K562 (cell line): Measurements from ENCODE around the gene TNN. TPM values are rescaled to one million over a fixed set of nuclear protein-coding genes. Genes with fewer than 3 reads are reported as not detected.
A peak's percentile ranks its signal among the peaks of the same experiment; 100 is the strongest.

Experiments
- ARID3A ChIP-seq: IDR thresholded peaks from 2 replicates; pipeline ENCODE4 v1.6.1; 2012; ENCODE audit warnings: low read depth, low read length, improper control_type of control experiment, borderline replicate concordance
- CREB3 ChIP-seq: fragments of 450-650 bp; conservative IDR thresholded peaks from 2 replicates; pipeline ENCODE4 v1.6.1; 2016; ENCODE audit warnings: missing genetic modification characterization, low read depth, mild to moderate bottlenecking, missing compliant biosample characterization, moderate library complexity
- ETV1 ChIP-seq: fragments of 450-650 bp; conservative IDR thresholded peaks from 2 replicates; pipeline ENCODE4 v1.6.1; 2016; ENCODE audit warnings: missing genetic modification characterization, control low read depth, low read depth, missing compliant biosample characterization
- HDAC2 ChIP-seq: fragments of 450-650 bp; IDR thresholded peaks from 2 replicates; pipeline ENCODE4 v1.6.1; 2016; ENCODE audit warnings: mild to moderate bottlenecking
- KDM1A ChIP-seq, 2 experiments: fragments of 450-650 bp; IDR thresholded peaks; 2 replicates each; pipeline ENCODE4 v1.6.1; 2016; ENCODE audit warnings: mild to moderate bottlenecking in 2 of 2
- KDM4B ChIP-seq, 2 experiments: fragments of 450-650 bp in 1 of 2; sonication (generic) in 1 of 2; IDR thresholded peaks; 2 replicates each; pipeline ENCODE4 v1.6.1; 2016 to 2017; ENCODE audit warnings: borderline replicate concordance in 2 of 2, antibody characterized with exemption in 1 of 2, low read depth in 1 of 2, mild to moderate bottlenecking in 1 of 2
- NR4A1 ChIP-seq, 2 experiments: fragments of 250-450 bp in 1 of 2; fragments of 450-650 bp in 1 of 2; sonication (Bioruptor Pico) in 1 of 2; IDR thresholded peaks; 2 replicates each; pipeline versions ENCODE4 v1.4.0 to v1.6.1; 2016 to 2020; ENCODE audit warnings: mild to moderate bottlenecking in 2 of 2, missing compliant biosample characterization in 1 of 2, missing genetic modification characterization in 1 of 2, moderate library complexity in 1 of 2
- RBM25 ChIP-seq: fragments of 200-400 bp; formaldehyde crosslinking; IDR thresholded peaks from 2 replicates; pipeline ENCODE4 v1.6.1; 2018; ENCODE audit warnings: low read length, low read depth, moderate library complexity; ENCODE audit not compliant: severe bottlenecking
- RCOR1 ChIP-seq, 2 experiments: IDR thresholded peaks; 2 replicates each; pipeline ENCODE4 v1.6.1; 2012; ENCODE audit warnings: low read depth in 2 of 2, low read length in 2 of 2, borderline replicate concordance in 1 of 2, improper control_type of control experiment in 1 of 2
- SMAD4 ChIP-seq: fragments of 250-450 bp; sonication (Bioruptor Pico); conservative IDR thresholded peaks from 2 replicates; pipeline ENCODE4 v1.8.0; 2021; ENCODE audit warnings: inconsistent platforms, mild to moderate bottlenecking, moderate library complexity
- SOX6 ChIP-seq: fragments of 450-650 bp; IDR thresholded peaks from 2 replicates; pipeline ENCODE4 v1.6.1; 2014; ENCODE audit warnings: mild to moderate bottlenecking
- SP1 ChIP-seq: sonication (generic); formaldehyde crosslinking; IDR thresholded peaks from 2 replicates; pipeline ENCODE4 v1.8.1; 2022; ENCODE audit warnings: mild to moderate bottlenecking, missing genetic modification reagents
- STAG1 ChIP-seq: sonication (generic); formaldehyde crosslinking; IDR thresholded peaks from 2 replicates; pipeline ENCODE4 v1.5.0; 2020; ENCODE audit warnings: missing genetic modification reagents, borderline replicate concordance
- STAT5A ChIP-seq: IDR thresholded peaks from 2 replicates; pipeline ENCODE4 v1.6.1; 2012; ENCODE audit warnings: low read length, inconsistent platforms, borderline replicate concordance
- TAF1 ChIP-seq: IDR thresholded peaks from 2 replicates; pipeline ENCODE4 v1.6.1; 2011; ENCODE audit warnings: mild to moderate bottlenecking, low read length, moderate library complexity; ENCODE audit not compliant: insufficient read depth, control insufficient read depth, severe bottlenecking; ENCODE audit errors: extremely low read depth
- TEAD4 ChIP-seq, 2 experiments: sonication (generic) in 1 of 2; formaldehyde crosslinking in 1 of 2; IDR thresholded peaks; 2 replicates each; pipeline versions ENCODE4 v1.6.1 to v1.8.0; 2012 to 2022; ENCODE audit warnings: borderline replicate concordance in 1 of 2, inconsistent platforms in 1 of 2, low read length in 1 of 2, mild to moderate bottlenecking in 1 of 2, missing genetic modification reagents in 1 of 2
- VEZF1 ChIP-seq: fragments of 200-800 bp; sonication (Bioruptor generic); IDR thresholded peaks from 2 replicates; pipeline ENCODE4 v1.6.1; 2017; ENCODE audit warnings: missing genetic modification characterization, missing compliant biosample characterization
- ZBTB5 ChIP-seq: fragments of 450-650 bp; IDR thresholded peaks from 2 replicates; pipeline ENCODE4 v1.6.1; 2017; ENCODE audit warnings: antibody characterized with exemption
- ZNF778 ChIP-seq: fragments of 450-650 bp; formaldehyde crosslinking; IDR thresholded peaks from 2 replicates; pipeline ENCODE4 v1.4.0; 2020; ENCODE audit warnings: mild to moderate bottlenecking, moderate library complexity
- polyA plus RNA-seq, 8 experiments: library from polyadenylated mRNA; depleted of rRNA in 4 of 8; stranded (reverse) in 5 of 8; unstranded in 3 of 8; fragments of >200 nt; fragmentation: Nextera tagmentation in 2 of 8; fragmentation: Illumina TruSeq in 1 of 8; extraction: Ambion mirVana in 2 of 8; extraction: Trizol in 1 of 8; gene quantifications; 2 replicates each; pipeline versions ENCODE4 v1.2.1 to v1.2.3, GENCODE V29; 2011 to 2014; ENCODE audit warnings: inconsistent platforms in 1 of 8, missing spikeins in 1 of 8
- total RNA-seq, 7 experiments: library from RNA; depleted of rRNA in 6 of 7; stranded (reverse); fragments of >200 nt in 6 of 7; fragmentation: Illumina TruSeq in 2 of 7; extraction: Trizol in 2 of 7; gene quantifications; 2 replicates each; pipeline versions ENCODE4 v1.2.1 to v1.2.3, GENCODE V29; 2011 to 2021; ENCODE audit warnings: low replicate concordance in 1 of 7

The TNN gene
- total and polyA plus RNA-seq, 9 of the 15 experiments (the other 6 are each of a cell fraction or from before 2014, with no cell fraction given) = 0.01 to 0.09 (median 0.07) TPM; not detected in 4

- TF ChIP-seq SP1 = no peak
- no peak for TF ChIP-seq ARID3A
- TF ChIP-seq CREB3 (tag) = 0 out of 2 replicates have a peak, but pooled peaks have one; percentile 47
- 0 out of 2 replicates have a peak, but pooled peaks have one; percentile 26 for TF ChIP-seq SOX6
- peak in 1 of 2 experiments; percentile 81; a peak in 3 of 4 replicates for TF ChIP-seq RCOR1 (IDR thresholded peaks at IDR 0.05; ENCODE audit: borderline replicate concordance in 1 of 2, low read depth in 2 of 2, low read length in 2 of 2)
- TF ChIP-seq ETV1 (tag) = peak; percentile 52
- no peak for TF ChIP-seq STAG1
- no peak; the same call in 1 of the 2 replicates for TF ChIP-seq SMAD4 (CRISPR knock-in tag)
- peak; percentile 49; the same call in 1 of the 2 replicates for TF ChIP-seq STAT5A
- TF ChIP-seq KDM1A (IDR thresholded peaks at IDR 0.05) = no peak; a peak in 1 of 4 replicates
- TF ChIP-seq ZBTB5 = no peak
- TF ChIP-seq TEAD4 (IDR thresholded peaks at IDR 0.05; ENCODE audit: low read length) = peak; percentile 30; the same call in 1 of the 2 replicates
- TF ChIP-seq TEAD4 (CRISPR knock-in tag; IDR thresholded peaks at IDR 0.05; ENCODE audit: borderline replicate concordance) = no peak
- TF ChIP-seq VEZF1 (CRISPR knock-in tag) = peak; percentile 91
- TF ChIP-seq ZNF778 = no peak
- no peak for TF ChIP-seq NR4A1 (CRISPR knock-in tag; IDR thresholded peaks at IDR 0.05)
- 0 out of 2 replicates have a peak, but pooled peaks have one; percentile 32 for TF ChIP-seq NR4A1 (tag; IDR thresholded peaks at IDR 0.05)
- no peak for TF ChIP-seq TAF1
- no peak for TF ChIP-seq RBM25
- no peak for TF ChIP-seq KDM4B (IDR thresholded peaks at IDR 0.05; ENCODE audit: borderline replicate concordance in 2 of 2, low read depth in 1 of 2)
- TF ChIP-seq HDAC2 = peak; percentile 54; the same call in 1 of the 2 replicates
Observed at GRCh38 chr1:175188936-175189335, 121.3 kb downstream of the TNN start (continued).
